Uterus (tissue), 2 donors: ENCODE data around the gene YLPM1.

Experiments used
- POLR2A ChIP-seq, 2 donors: fragments of 450-650 bp; IDR thresholded peaks; one replicate each; pipeline ENCODE4 v1.6.1; 2016; ENCODE audit warnings: antibody characterized with exemption in 2 of 2, mild to moderate bottlenecking in 1 of 2, moderate library complexity in 1 of 2
- TF ChIP-seq, protein P1 (sequence below), 4 experiments: fragments of 200-600 bp in 2 of 4; fragments of 450-650 bp in 2 of 4; sonication (generic) in 2 of 4; IDR thresholded peaks; one replicate each; pipeline ENCODE4 v1.5.1; 2016 to 2019; ENCODE audit warnings: antibody characterized with exemption in 4 of 4, mild to moderate bottlenecking in 2 of 4, moderate library complexity in 1 of 4

- TF ChIP-seq, protein P1, sequence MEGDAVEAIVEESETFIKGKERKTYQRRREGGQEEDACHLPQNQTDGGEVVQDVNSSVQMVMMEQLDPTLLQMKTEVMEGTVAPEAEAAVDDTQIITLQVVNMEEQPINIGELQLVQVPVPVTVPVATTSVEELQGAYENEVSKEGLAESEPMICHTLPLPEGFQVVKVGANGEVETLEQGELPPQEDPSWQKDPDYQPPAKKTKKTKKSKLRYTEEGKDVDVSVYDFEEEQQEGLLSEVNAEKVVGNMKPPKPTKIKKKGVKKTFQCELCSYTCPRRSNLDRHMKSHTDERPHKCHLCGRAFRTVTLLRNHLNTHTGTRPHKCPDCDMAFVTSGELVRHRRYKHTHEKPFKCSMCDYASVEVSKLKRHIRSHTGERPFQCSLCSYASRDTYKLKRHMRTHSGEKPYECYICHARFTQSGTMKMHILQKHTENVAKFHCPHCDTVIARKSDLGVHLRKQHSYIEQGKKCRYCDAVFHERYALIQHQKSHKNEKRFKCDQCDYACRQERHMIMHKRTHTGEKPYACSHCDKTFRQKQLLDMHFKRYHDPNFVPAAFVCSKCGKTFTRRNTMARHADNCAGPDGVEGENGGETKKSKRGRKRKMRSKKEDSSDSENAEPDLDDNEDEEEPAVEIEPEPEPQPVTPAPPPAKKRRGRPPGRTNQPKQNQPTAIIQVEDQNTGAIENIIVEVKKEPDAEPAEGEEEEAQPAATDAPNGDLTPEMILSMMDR (IDR thresholded peaks at IDR 0.05): no peak
- no peak for TF ChIP-seq POLR2A (IDR thresholded peaks at IDR 0.05)
Observed at GRCh38 chr14:74834692-74835392, 71.7 kb downstream of the YLPM1 start.
